ENCODE measurements around the gene LTBP3. TPM values are rescaled to one million over a fixed set of nuclear protein-coding genes. Genes with fewer than 3 reads are reported as not detected.

The LTBP3 gene
- total RNA-seq, 6 donors from 2014 or later, result 99.9 to 479 (median 131) TPM

GRCh38 chr11:65575568-65576231 is 17.5 kb upstream of the LTBP3 start, which contains the start of gene EHBP1L1:
Gene EHBP1L1, plus strand, starts transcription at chr11:65576053. Its CDS starts 250 bp downstream, at chr11:65576303.
- H3K4me3 ChIP-seq, result peak within 1 kb of the TSS; percentile 49 to 93 (median 86)
- 0 to 5% methylated on average over 1 to 13 of the region's 69 CpGs for WGBS, 2 donors
- no peaks in the 10 kb centered on the region for H3K27me3 ChIP-seq
- no peaks in the 10 kb centered on the region for H3K9me3 ChIP-seq
- peak within 1 kb of the TSS; percentile 93 to 98 (median 94) for H3K27ac ChIP-seq
- peaks cover 0 to 30% (median 16%) of the 10 kb centered on the region in 4 donors for H3K36me3 ChIP-seq
- peaks cover 56 to 72% (median 70%) of the 10 kb centered on the region in 4 donors for H3K4me1 ChIP-seq
- DNase-seq, result peak; percentile 75 to 96
- peak; percentile 9 to 63 for ATAC-seq (ENCODE audit: low FRiP score in 2 of 2)
- TF ChIP-seq POLR2A (IDR thresholded peaks at IDR 0.05) (peak in 2 of 4 donors; percentile 23 to 54), CTCF (IDR thresholded peaks at IDR 0.05) (no peak), POLR2AphosphoS5 (IDR thresholded peaks at IDR 0.05) (peak; percentile 51 to 54), EP300 (IDR thresholded peaks at IDR 0.05) (no peak)

DNA sequence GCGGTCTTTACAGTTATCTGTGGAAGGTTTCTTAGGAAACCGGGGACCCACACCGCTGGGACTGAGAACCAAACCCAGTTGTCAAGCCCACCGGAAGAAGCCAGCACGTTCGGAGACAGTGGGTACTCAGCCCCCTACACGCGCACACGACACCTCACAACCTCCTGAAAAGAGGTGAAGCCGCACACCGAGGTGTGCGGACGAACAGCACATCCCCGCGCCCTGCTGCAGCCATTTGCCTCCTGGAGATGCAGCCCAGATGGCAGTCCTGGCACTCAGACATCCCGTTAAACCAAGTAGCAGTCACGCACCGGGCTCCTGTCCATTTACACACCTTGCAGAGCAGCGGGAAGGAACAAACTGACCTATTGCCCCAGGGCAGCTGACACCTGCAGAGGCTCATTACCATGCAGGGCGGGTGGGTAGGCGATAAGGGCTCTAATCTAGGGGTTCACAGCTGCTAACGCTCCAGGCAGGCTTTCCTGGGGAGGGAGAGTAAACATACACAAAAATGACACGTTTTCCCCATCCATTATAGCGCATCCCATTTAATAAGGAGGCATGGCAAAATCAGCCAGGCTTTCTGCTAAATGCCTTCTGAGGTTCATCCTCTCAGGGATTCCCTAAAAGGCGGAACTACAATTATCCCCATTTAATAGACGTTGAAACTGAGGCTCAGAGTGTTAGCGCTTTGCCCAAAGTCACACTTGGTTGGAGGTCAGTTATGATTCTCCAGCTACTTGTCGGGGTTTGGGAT is 16.8 kb upstream of the LTBP3 start:
- no peak for ATAC-seq (ENCODE audit: low FRiP score in 2 of 2)

DNA sequence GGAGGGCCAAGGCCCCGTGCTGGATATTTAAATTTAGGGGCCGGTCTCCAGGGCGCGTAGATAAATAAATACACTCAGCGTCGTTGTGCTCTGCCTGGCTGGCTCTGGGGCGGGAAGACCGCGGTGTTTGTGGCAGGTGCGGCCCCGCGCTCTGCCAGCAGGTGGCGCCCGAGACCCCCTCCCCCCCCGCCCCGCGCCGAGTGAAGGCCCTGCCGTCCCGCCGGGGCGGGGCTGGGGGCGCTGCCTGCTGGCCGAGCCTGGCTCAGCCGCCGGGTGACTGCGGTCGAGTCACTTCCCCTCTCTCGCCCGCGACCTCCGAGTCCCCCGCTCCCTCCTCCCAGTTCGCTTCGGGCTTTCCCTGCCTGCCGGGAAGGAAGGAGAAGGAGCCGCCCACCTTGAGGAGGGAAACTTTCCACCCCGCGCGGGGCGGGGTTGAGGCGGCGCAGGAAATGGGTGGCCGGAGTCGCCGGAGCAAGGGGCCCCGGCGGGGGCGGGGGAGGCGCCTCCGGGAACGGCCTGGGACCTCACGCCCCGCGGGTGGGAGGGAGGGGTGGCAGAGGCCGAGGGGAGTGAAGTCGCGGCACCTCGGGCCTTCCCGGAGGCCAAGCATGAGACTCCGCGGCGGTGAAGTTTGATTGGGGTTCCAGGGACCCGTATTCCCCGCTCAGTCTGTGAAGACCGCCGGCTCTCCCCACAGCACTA is 16.1 kb upstream of the LTBP3 start:
- ATAC-seq (ENCODE audit: low FRiP score in 2 of 2) (peak; percentile 72 to 77), DNase-seq (peak; percentile 95 to 98)
- Histone ChIP-seq H3K27me3 (no peaks in the 10 kb centered on the region), H3K36me3 (peaks cover 0 to 16% (median 2%) of the 10 kb centered on the region in 4 donors), H3K4me3 (peak overlapping the region; percentile 35 to 93 (median 86)), H3K9me3 (no peaks in the 10 kb centered on the region), H3K27ac (peak overlapping the region; percentile 93 to 98 (median 94)), H3K4me1 (peaks cover 58 to 78% (median 74%) of the 10 kb centered on the region in 4 donors)
- WGBS, 2 donors, result 0 to 2% methylated on average over 6 to 27 of the region's 67 CpGs
- peak; percentile 96 to 99 (median 97) for TF ChIP-seq CTCF (IDR thresholded peaks at IDR 0.05)
- peak; percentile 92 to 96 for TF ChIP-seq POLR2AphosphoS5 (IDR thresholded peaks at IDR 0.05)
- TF ChIP-seq POLR2A (IDR thresholded peaks at IDR 0.05), result peak in 1 of 4 donors; percentile 37
- TF ChIP-seq EP300 (IDR thresholded peaks at IDR 0.05), result peak in 3 of 4 donors; percentile 63 to 94 (median 71)

More for the DNA sequence above, 16.8 kb upstream of the LTBP3 start:
- Histone ChIP-seq H3K27ac (peak overlapping the region; percentile 93 to 98 (median 94)), H3K4me1 (peaks cover 56 to 74% (median 71%) of the 10 kb centered on the region in 4 donors), H3K4me3 (peak overlapping the region; percentile 35 to 93 (median 86)), H3K9me3 (no peaks in the 10 kb centered on the region), H3K36me3 (peaks cover 0 to 23% (median 9%) of the 10 kb centered on the region in 4 donors), H3K27me3 (no peaks in the 10 kb centered on the region)
- TF ChIP-seq POLR2A (IDR thresholded peaks at IDR 0.05) (peak in 2 of 4 donors; percentile 10 to 11), POLR2AphosphoS5 (IDR thresholded peaks at IDR 0.05) (no peak)
- 27 to 43% methylated on average over 6 to 27 of the region's 28 CpGs for WGBS, 2 donors
- DNase-seq, result peak; percentile 60 to 69

- peak overlapping the region; percentile 93 to 98 (median 94) for H3K27ac ChIP-seq
- H3K27me3 ChIP-seq, result no peaks in the 10 kb centered on the region
- peaks cover 0 to 9% (median 0%) of the 10 kb centered on the region in 4 donors for H3K36me3 ChIP-seq
- TF ChIP-seq POLR2A (IDR thresholded peaks at IDR 0.05) (no peak), EP300 (IDR thresholded peaks at IDR 0.05) (no peak), POLR2AphosphoS5 (IDR thresholded peaks at IDR 0.05) (no peak), CTCF (IDR thresholded peaks at IDR 0.05) (no peak)
- peaks cover 63 to 84% (median 76%) of the 10 kb centered on the region in 4 donors for H3K4me1 ChIP-seq
- WGBS, 2 donors, result 27 to 34% methylated on average over 6 to 21 of the region's 22 CpGs
- ATAC-seq (ENCODE audit: low FRiP score in 2 of 2) (no peak), DNase-seq (no peak)
- H3K9me3 ChIP-seq, result no peaks in the 10 kb centered on the region
- peak overlapping the region; percentile 40 to 93 (median 86) for H3K4me3 ChIP-seq
Observed at GRCh38 chr11:65573391-65574079, 15.4 kb upstream of the LTBP3 start.
